Measurements from ENCODE around the gene KISS1R. TPM values are rescaled to one million over a fixed set of nuclear protein-coding genes. Genes with fewer than 3 reads are reported as not detected.

Gene KISS1R
- total RNA-seq, 1 experiment from 2014 or later, result 16.6 TPM

- Mint-ChIP-seq H3K27me3 (ENCODE audit: insufficient read depth, unreplicated experiment) (no peaks in the 10 kb centered on the region), H3K27ac (ENCODE audit: unreplicated experiment) (peak overlapping the region; percentile 57), H3K4me1 (ENCODE audit: low read depth, unreplicated experiment) (no peaks in the 10 kb centered on the region), H3K36me3 (ENCODE audit: insufficient read depth, unreplicated experiment) (peaks cover 55% of the 10 kb centered on the region), H3K9me3 (ENCODE audit: unreplicated experiment) (no peaks in the 10 kb centered on the region), H3K4me3 (ENCODE audit: unreplicated experiment) (peak overlapping the region; percentile 22)
- BruUV-seq (replicated peaks), result no TSS peak
- CTCF ChIA-PET, result no interaction called here
- Histone ChIP-seq H3K4me3 (ENCODE audit: low read depth, low read length) (no peak overlapping the region), H3K4me1 (peaks cover 14% of the 10 kb centered on the region), H3K36me3 (ENCODE audit: control insufficient read depth, insufficient read depth, low read length) (0 out of 2 replicates have a peak, but pooled peaks cover 1% of the 10 kb centered on the region), H3K9me3 (no peaks in the 10 kb centered on the region), H3K27me3 (replicated peaks; ENCODE audit: control insufficient read depth, insufficient read depth, low read length) (no peaks in the 10 kb centered on the region)
- intact Hi-C loops (cut with micrococcal nuclease; ENCODE audit: unreplicated experiment), result no loop called here
- POLR2A ChIA-PET, result no interaction called here
- peak in 1 of 2 experiments; percentile 4 for TF ChIP-seq CTCF (IDR thresholded peaks at IDR 0.05; ENCODE audit: insufficient read depth in 1 of 2, low read depth in 1 of 2, low read length in 1 of 2, severe bottlenecking in 1 of 2, unreplicated experiment in 1 of 2)
- DNase-seq, result peak; percentile 82 to 90
These were observed 33.4 kb upstream of the KISS1R start for GRCh38 chr19:883661-884211.

DNA sequence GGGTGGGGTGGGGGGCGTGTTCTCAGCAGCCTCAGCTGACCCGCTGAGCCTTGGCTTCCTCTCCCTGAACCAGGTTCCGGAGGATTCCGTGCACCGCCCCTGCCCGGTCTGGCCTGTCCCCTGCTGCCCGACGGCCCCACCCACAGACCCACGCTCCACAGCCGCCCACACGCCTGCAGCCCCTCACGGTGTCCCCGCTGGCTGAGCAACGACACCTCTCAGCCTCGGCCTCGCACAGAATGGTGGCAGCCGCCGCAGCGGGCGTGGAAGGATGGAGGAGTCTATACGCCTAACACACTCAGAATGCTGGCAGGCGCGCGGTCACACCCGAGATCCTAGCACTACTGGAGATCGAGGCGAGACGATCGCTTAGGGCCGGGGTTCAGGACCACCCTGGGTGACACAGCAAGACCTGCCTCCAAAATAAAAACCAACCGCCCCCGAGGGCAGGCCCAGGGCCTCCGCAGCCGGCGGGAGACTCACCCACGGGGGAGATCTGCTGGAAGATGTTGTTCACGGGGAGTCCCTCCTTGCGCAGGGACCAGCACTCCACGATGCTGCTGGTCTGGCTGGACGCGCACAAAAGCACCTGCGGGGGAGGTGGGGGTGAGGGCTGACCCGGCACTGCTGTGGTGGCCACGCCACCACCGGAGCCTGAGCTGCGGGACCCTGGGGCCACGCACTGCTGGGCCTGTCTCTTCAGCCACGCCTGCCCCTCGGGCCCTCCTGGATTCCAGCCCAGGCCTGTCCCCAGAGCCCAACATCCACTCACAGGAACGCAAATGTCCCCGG, 32.5 kb upstream of the KISS1R start:
- H3K27me3 Mint-ChIP-seq (ENCODE audit: insufficient read depth, unreplicated experiment), result no peaks in the 10 kb centered on the region
- H3K9me3 Mint-ChIP-seq (ENCODE audit: unreplicated experiment), result no peaks in the 10 kb centered on the region
- H3K27ac Mint-ChIP-seq (ENCODE audit: unreplicated experiment), result peak overlapping the region; percentile 57
- Histone ChIP-seq H3K36me3 (ENCODE audit: control insufficient read depth, insufficient read depth, low read length) (peaks cover 2% of the 10 kb centered on the region), H3K4me3 (ENCODE audit: low read depth, low read length) (no peak overlapping the region), H3K27me3 (replicated peaks; ENCODE audit: control insufficient read depth, insufficient read depth, low read length) (no peaks in the 10 kb centered on the region), H3K9me3 (no peaks in the 10 kb centered on the region), H3K4me1 (peaks cover 14% of the 10 kb centered on the region)
- no peak for DNase-seq
- ChIA-PET POLR2A (no interaction called here), CTCF (no interaction called here)
- intact Hi-C loops (cut with micrococcal nuclease; ENCODE audit: unreplicated experiment), result no loop called here
- H3K4me1 Mint-ChIP-seq (ENCODE audit: low read depth, unreplicated experiment), result no peaks in the 10 kb centered on the region
- H3K4me3 Mint-ChIP-seq (ENCODE audit: unreplicated experiment), result peak overlapping the region; percentile 22
- peaks cover 52% of the 10 kb centered on the region for H3K36me3 Mint-ChIP-seq (ENCODE audit: insufficient read depth, unreplicated experiment)
- no TSS peak for BruUV-seq (replicated peaks)
- no peak for TF ChIP-seq CTCF (IDR thresholded peaks at IDR 0.05; ENCODE audit: insufficient read depth in 1 of 2, low read depth in 1 of 2, low read length in 1 of 2, severe bottlenecking in 1 of 2, unreplicated experiment in 1 of 2)

DNA sequence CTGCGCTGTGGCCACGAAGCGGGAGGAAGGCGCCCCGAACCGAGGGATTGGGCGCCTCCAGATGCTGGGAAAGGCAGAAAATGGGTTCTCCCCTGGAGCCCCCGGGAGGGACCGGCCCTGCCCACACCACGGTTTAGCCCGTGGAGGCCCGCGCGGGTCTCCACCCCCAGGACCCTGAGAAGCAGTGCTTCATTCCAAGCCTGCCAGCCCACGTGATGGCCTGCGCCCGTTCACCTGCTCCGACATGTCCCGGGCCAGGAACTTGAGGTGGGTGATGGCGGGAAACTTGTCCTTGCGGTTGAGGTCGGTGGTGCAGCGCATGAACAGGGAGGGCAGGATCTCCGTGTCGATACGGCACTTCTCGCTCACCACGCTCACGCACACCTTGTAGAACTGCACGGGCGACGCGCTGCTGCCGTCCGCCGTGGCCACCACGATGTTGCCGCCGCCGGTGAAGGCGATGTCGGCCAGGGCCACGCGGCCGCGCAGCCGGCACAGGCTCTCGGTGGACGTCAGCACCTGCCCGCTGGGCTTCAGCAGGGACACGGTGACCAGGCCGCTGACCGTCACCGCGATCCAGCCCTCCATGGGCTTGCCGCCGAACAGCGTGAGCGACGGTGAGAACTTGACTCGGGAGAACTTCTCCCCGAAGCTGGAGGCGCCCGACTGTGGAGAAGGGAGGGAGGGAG, 31.5 kb upstream of the KISS1R start:
- Mint-ChIP-seq H3K36me3 (ENCODE audit: insufficient read depth, unreplicated experiment) (peaks cover 49% of the 10 kb centered on the region), H3K27me3 (ENCODE audit: insufficient read depth, unreplicated experiment) (no peaks in the 10 kb centered on the region), H3K4me1 (ENCODE audit: low read depth, unreplicated experiment) (no peaks in the 10 kb centered on the region), H3K27ac (ENCODE audit: unreplicated experiment) (peak overlapping the region; percentile 57), H3K9me3 (ENCODE audit: unreplicated experiment) (no peaks in the 10 kb centered on the region), H3K4me3 (ENCODE audit: unreplicated experiment) (no peak overlapping the region)
- ChIA-PET POLR2A (interaction anchor here (0.6 kb wide), 1 partner anchor 134 kb away, joined by 12 read pairs; no protein-coding TSS in a partner anchor), CTCF (no interaction called here)
- no peak for TF ChIP-seq CTCF (IDR thresholded peaks at IDR 0.05; ENCODE audit: insufficient read depth in 1 of 2, low read depth in 1 of 2, low read length in 1 of 2, severe bottlenecking in 1 of 2, unreplicated experiment in 1 of 2)
- Histone ChIP-seq H3K4me3 (ENCODE audit: low read depth, low read length) (no peak overlapping the region), H3K4me1 (peaks cover 14% of the 10 kb centered on the region), H3K27me3 (replicated peaks; ENCODE audit: control insufficient read depth, insufficient read depth, low read length) (no peaks in the 10 kb centered on the region), H3K36me3 (ENCODE audit: control insufficient read depth, insufficient read depth, low read length) (peaks cover 3% of the 10 kb centered on the region), H3K9me3 (no peaks in the 10 kb centered on the region)
- DNase-seq, result no peak
- intact Hi-C loops (cut with micrococcal nuclease; ENCODE audit: unreplicated experiment), result no loop called here
- no TSS peak for BruUV-seq (replicated peaks)
